ENCODE results near the gene CCNDBP1.
A peak's percentile ranks its signal among the peaks of the same experiment; 100 is the strongest.
"Not testable (repeated sequence)": the region's sequence is repeated elsewhere in the genome, so short reads cannot be mapped to it uniquely, and the experiment has no call there.

Gene CCNDBP1, protein sequence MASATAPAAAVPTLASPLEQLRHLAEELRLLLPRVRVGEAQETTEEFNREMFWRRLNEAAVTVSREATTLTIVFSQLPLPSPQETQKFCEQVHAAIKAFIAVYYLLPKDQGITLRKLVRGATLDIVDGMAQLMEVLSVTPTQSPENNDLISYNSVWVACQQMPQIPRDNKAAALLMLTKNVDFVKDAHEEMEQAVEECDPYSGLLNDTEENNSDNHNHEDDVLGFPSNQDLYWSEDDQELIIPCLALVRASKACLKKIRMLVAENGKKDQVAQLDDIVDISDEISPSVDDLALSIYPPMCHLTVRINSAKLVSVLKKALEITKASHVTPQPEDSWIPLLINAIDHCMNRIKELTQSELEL

GRCh38 chr15:43185157-43186002 lies at the start of gene CCNDBP1:
Gene CCNDBP1 (plus strand): TSS chr15:43185403. CDS start chr15:43185499, 96 bp downstream.
- peak; percentile 19 for DNase-seq

DNA sequence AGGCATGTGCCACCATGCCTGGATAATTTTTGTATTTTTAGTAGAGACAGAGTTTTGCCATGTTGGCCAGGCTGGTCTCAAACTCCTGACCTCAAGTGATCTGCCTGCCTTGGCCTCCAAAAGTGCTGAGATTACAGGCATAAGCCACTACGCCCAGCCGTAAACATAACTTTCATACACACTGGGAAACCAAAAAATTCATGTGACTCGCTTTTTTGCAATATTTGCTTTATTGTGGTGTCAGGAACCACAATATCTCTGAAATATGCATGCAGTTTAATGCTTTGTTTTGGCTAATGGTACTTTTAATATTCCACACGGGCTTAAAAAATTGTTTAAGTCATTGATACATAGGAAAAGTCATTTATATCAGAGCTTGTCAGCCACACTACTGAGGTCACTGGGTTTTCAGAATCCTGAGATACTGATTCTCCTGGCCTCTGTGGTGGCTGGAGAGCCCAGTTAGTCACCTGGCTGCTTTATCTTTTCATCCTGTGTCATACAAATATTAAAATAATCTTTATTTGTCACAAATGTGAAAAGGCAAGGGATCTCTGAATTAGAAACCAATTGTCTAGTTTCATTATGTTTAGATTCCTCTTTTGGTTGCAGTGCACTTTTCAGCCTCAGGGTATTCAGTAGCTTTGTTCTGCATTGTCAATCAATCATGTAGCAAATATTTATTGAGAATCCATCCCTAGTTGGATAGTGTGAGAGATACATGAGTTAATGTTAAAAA lies 41.8 kb upstream of the CCNDBP1 start:
- no peak for DNase-seq

- DNase-seq, result no peak
Measured at GRCh38 chr15:43144512-43144911, 40.7 kb upstream of the CCNDBP1 start.

DNA sequence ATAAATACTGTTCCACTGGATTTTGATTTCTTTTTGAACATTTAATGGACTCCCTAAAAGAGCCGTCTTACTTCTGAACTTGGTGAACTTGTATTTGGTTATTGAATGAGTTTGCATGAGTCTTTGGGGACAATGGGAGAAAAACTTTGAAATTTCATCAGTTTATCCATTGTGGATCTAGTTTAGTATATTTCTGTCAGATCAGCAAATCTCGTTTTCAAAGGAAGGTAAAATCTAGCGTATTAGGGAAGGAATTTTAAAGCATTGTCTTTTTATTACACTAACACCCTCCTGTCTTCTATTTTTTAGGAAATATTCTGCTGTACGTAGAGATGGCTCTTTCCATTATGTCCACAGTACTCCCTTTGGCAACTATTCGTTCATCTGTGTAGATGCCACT lies 39.0 kb upstream of the CCNDBP1 start:
- no peak for DNase-seq

DNA sequence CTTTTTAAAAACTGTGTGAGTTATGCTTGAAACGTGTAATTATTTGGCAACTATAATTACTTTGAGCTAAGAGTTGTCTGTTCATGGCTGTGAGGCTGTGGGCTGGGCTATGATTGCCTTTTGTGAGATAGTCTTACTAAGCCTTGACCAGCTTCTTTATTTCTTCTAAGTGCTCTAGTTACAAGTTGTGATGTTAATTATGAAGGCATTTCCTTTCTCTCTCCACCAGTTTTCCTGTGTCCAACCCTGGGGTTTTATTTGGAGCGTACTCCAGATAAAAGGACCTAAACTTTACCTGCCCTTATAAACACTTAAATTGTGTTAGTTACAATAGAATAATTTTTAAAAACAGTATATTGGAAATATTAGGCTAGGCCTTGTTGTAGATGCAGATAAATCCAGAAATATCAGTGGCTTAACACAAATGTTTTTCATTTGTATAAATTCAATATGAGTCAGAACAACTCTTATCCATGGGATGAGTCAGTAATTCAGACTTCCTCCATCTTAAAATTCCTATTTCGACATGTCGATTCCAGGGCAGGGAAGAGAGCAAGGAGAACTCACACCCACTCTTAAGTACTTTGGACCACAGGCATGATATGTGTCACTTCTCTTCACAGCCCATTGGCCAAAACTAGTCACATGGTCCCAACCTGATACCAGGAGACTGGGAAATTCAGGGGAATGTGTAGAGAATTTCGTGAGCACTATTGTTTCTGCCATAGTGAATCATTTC lies 34.8 kb upstream of the CCNDBP1 start:
- DNase-seq, result no peak

GRCh38 chr15:43151688-43152087 lies 33.5 kb upstream of the CCNDBP1 start:
- no peak for DNase-seq

DNA sequence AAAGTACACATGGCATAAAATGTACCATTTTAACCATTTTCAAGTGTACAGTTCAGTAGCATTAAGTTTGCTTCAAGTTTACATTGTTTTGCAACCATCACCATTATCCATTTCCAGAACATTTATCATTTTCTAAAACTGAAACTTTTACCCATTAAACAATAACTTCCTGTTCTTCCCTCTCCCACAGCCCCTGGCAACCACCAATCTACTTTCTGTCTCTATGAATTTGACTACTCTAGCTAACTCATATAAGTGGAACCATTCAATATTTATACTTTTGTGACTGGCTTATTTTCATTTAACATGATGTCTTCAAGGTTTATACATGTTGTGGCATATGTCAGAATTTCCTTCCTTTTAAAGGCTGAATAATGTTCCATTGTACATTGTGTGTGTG lies 31.9 kb upstream of the CCNDBP1 start:
- no peak for DNase-seq

DNA sequence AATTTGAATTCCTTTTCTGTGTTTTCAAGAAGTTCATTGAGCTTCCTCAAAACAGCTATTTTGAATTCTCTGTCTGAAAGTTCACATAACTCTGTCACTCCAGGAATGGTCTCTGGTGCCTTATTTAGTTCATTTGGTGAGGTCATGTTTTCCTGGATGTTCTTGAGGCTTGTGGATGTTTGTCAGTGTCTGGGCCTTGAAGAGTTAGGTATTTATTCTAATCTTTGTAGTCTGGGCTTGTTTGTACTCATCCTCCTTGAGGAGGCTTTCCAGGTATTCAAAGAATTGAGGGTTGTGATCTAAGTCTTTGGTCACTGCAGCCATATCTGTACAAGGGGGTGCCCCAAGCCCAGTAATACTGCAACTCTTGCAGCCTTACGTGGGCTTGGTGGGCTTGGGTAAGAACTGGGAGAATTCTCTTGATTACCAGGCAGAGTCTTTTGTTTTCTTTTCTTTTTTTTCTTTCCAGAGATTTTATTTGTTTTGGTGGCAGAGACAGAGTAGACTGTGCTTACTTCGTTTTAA lies 19.3 kb upstream of the CCNDBP1 start:
- no peak for DNase-seq

- DNase-seq, result not testable (repeated sequence)
Measured at GRCh38 chr15:43167261-43167660, 17.9 kb upstream of the CCNDBP1 start.

- DNase-seq, result no peak
Measured at GRCh38 chr15:43168192-43169107, 16.8 kb upstream of the CCNDBP1 start.

DNA sequence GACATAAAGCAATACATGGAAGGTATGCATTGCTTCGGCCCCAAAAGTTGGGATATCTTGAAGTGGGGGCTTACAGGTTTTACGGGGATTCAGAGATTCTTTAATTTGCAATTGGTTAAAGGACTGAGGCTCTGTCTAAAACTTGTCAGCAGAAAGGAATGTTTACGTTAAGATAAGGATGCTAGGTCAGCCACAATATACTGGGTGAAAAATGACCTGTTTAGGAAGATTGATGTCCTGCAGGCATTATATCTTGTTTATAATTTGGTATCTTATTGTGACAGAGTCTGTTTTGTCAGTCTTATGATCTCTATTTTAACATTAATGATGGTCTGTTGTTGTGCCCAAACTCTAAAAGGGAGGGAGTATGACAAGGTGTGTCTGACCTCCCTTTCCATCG lies 15.3 kb upstream of the CCNDBP1 start:
- DNase-seq, result no peak

DNA sequence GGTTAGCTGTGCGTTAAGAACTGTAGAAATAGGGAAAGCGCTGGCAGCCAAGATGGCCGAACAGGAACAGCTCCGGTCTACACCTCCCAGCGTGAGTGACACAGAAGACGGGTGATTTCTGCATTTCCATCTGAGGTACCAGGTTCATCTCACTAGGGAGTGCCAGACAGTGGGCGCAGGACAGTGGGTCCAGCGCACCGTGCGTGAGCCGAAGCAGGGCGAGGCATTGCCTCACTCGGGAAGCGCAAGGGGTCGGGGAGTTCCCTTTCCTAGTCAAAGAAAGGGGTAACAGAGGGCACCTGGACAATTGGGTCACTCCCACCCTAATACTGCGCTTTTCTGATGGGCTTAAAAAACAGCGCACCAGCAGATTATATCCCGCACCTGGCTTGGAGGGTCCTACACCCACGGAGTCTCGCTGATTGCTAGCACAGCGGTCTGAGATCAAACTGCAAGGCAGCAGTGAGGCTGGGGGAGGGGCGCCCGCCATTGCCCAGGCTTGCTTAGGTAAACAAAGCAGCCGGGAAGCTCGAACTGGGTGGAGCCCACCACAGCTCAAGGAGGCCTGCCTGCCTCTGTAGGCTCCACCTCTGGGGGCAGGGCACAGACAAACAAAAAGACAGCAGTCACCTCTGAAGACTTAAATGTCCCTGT lies 9.4 kb upstream of the CCNDBP1 start:
- DNase-seq, result not testable (repeated sequence)

DNA sequence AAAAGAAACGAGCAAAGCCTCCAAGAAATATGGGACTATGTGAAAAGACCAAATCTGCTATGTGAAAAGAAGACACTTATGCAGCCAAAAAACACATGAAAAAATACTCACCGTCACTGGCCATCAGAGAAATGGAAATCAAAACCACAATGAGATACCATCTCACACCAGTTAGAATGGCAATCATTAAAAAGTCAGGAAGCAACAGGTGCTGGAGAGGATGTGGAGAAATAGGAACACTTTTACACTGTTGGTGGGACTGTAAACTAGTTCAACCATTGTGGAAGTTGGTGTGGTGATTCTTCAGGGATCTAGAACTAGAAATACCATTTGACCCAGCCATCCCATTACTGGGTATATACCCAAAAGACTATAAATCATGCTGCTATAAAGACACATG lies 8.1 kb upstream of the CCNDBP1 start:
- DNase-seq, result not testable (repeated sequence)

DNA sequence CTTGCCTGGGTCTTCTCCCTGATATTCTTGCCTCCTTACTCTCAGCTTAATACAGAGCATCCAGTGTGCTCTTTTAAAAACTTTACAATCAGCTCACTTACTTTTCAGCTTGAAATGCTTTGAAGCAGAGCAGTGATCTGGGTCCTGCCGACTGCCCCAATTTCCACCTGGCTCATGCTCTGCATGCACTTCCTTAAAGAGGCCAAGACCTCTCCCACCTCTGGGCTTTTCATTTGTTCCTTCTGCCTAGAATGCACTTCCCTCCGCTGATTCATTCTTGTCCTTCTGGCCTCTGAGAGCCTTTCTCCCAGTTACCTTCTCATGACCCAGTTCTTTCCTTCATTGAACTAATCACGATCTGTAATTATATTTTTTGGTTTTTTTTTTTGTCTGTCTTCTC lies 1.9 kb upstream of the CCNDBP1 start:
- DNase-seq, result no peak

DNA sequence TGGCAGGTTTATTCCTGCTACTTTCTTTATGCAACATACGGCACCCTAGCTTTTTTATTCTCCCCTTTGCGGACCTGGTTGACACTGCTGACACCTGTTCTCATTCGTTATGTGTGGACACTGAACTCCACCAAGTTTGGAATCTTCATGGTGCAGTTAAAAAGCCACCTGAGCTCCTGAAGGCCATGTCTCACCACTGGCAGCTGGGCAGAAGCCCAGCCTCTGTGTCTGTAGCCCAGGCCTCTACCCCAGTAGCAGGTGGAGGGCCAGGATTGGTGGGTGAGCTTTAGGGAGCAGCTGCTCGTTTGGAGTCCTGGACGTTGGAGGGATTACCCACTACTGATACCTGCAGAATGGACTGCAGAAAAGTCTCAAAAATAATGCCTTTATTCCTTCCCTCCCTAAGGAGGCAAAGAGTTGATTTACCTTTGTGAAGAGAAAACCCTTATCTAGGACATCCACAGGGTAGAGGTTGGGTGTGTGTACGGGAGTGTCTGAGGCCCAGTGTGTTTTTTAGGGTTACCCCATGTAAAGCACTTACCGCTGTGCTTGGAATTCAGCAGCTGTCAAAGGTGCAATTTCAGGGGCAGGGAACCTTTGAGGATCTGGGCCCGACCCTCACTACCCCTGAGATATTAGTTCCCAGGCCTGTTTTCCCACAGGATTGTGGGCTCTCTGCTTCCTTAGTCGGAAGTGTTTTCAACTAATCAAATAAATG lies 637 bp upstream of the CCNDBP1 start:
- no peak for DNase-seq

DNA sequence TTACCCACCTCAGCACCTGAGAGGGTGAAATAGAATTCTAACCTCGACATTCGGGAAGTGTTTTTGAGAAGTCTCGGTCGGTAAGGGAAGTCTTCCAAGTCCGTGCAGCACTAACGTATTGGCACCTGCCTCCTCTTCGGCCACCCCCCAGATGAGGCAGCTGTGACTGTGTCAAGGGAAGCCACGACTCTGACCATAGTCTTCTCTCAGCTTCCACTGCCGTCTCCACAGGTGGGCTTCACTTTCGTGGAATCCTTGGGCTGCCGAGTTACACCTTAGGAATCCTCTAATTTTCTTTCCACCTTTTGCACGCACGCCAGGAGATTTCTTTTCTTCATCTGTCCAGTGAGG lies 775 bp downstream of the CCNDBP1 start:
- no peak for DNase-seq

DNA sequence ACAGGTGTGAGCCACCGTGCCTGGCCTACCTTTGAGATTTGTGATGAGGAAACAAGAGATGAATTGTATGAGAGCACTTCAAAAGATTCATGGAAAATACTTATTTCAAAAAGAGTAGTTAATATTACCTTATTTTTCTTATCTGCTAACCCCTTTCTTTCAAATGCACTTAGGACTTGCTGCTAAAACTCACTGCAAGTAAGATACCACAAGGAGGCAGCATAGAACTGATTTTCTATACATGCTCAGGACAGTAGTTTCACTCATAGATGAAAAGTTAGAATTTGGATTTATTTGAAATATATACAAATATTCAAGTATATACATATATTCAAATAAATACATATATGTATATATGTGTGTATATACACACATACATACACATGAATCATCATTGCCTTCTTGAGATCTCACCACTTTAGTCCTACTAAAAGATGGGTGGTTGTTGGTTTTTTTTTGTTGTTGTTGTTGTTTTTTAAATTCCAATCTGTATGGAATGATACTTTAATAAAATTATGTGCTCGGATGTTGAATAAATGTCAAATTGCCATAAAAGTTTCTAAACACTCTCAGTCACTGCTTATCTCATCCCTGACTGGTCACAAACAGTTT lies 2.4 kb downstream of the CCNDBP1 start:
- no peak for DNase-seq

- DNase-seq, result no peak
Measured at GRCh38 chr15:43189296-43189695, 4.1 kb downstream of the CCNDBP1 start.

DNA sequence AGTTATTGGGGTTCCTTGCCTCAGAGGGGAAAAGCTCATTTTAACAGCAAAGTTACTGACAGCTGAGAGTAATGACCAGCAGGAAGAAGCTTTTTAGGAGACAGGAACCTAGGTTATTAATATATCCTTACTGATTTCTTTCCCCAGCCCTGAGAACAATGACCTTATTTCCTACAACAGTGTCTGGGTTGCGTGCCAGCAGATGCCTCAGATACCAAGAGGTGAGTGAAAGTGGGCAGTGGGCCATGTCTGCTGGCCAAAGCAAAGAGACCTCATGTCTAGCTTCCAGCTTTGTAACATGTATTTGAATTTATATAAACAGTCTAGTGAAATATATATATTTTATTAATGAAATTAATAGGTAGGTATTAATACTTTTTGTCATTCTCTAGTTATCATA lies 5.0 kb downstream of the CCNDBP1 start:
- no peak for DNase-seq

DNA sequence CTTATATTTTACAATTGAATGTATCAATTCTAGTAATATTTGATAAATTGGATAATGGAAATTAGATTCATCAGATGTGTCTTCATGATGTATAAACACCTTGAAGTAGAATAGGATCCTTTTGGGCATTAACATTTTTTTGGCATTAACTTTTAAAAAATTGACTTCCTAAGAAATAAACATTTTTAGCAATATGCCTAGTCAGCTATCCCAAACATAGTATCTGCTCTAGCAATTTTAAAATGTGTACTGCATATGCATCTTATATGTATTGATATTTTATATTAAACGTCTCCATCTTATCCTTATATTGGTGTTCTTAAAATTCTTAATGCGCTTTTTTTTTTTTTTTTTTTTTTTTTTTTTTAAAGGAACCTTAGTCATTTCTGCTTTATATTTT lies 8.5 kb downstream of the CCNDBP1 start:
- no peak for DNase-seq

Measured in NCI-H1436 treated with DMSO at 0.1 percent for 48 hours (cell line).